Hepatocyte (in vitro differentiated cells): ENCODE measurements around the gene STARD7. TPM values are rescaled to one million over a fixed set of nuclear protein-coding genes. Genes with fewer than 3 reads are reported as not detected.

Experiments used
- DNase-seq: peaks from one replicate; pipeline ENCODE4 v3.0.0-alpha.2; 2016; ENCODE audit warnings: low spot score
- H2AFZ ChIP-seq: fragments of 200-600 bp; sonication (generic); 2 replicates; pipeline ENCODE4 v1.6.0; 2016; ENCODE audit warnings: antibody characterized with exemption, mild to moderate bottlenecking
- H3K27ac ChIP-seq: fragments of 200-600 bp; sonication (generic); 2 replicates; pipeline ENCODE4 v1.5.1; 2016; ENCODE audit warnings: mild to moderate bottlenecking
- H3K27me3 ChIP-seq: fragments of 200-600 bp; sonication (generic); 2 replicates; pipeline ENCODE4 v1.6.1; 2016
- H3K36me3 ChIP-seq: fragments of 200-600 bp; sonication (generic); replicated peaks from 2 replicates; pipeline ENCODE4 v1.5.1; 2016; ENCODE audit warnings: low read depth; ENCODE audit not compliant: insufficient read depth
- H3K4me1 ChIP-seq: fragments of 200-600 bp; sonication (generic); 2 replicates; pipeline ENCODE4 v1.5.1; 2016; ENCODE audit warnings: mild to moderate bottlenecking, moderate library complexity; ENCODE audit not compliant: insufficient read depth
- H3K4me2 ChIP-seq: fragments of 200-600 bp; sonication (generic); 2 replicates; pipeline ENCODE4 v1.6.0; 2016
- H3K4me3 ChIP-seq: fragments of 200-600 bp; sonication (generic); 2 replicates; pipeline ENCODE4 v1.5.1; 2016; ENCODE audit warnings: mild to moderate bottlenecking
- H3K79me2 ChIP-seq: fragments of 200-600 bp; sonication (generic); 2 replicates; pipeline ENCODE4 v1.6.0; 2017; ENCODE audit warnings: mild to moderate bottlenecking
- H3K9me2 ChIP-seq: fragments of 200-600 bp; sonication (generic); replicated peaks from 2 replicates; pipeline ENCODE4 v1.6.0; 2017; ENCODE audit warnings: mild to moderate bottlenecking; ENCODE audit not compliant: insufficient read depth
- H3K9me3 ChIP-seq: fragments of 200-600 bp; sonication (generic); 2 replicates; pipeline ENCODE4 v1.5.1; 2016; ENCODE audit warnings: low read depth, mild to moderate bottlenecking
- H4K20me1 ChIP-seq: fragments of 200-600 bp; sonication (generic); 2 replicates; pipeline ENCODE4 v1.6.0; 2016; ENCODE audit warnings: mild to moderate bottlenecking; ENCODE audit not compliant: insufficient read depth, poor library complexity, severe bottlenecking
- CTCF ChIP-seq: fragments of 200-600 bp; sonication (generic); IDR thresholded peaks from 2 replicates; pipeline ENCODE4 v1.5.1; 2016; ENCODE audit warnings: antibody characterized with exemption, mild to moderate bottlenecking; ENCODE audit not compliant: poor library complexity
- EZH2 ChIP-seq: fragments of 200-600 bp; sonication (generic); IDR thresholded peaks from 2 replicates; pipeline ENCODE4 v1.6.1; 2016; ENCODE audit warnings: antibody characterized with exemption, mild to moderate bottlenecking, borderline replicate concordance
- EZH2phosphoT487 ChIP-seq: fragments of 200-600 bp; sonication (generic); IDR thresholded peaks from one replicate; pipeline ENCODE4 v1.6.1; 2018; ENCODE audit warnings: antibody characterized with exemption, mild to moderate bottlenecking, low read depth, moderate library complexity; ENCODE audit not compliant: unreplicated experiment, severe bottlenecking
- WGBS: methylation state at CpG from one replicate; pipeline ENCODE4 v1.1.6; 2016; ENCODE audit warnings: low lambda C conversion rate; ENCODE audit errors: missing lambda C conversion rate; 5-methylcytosine and 5-hydroxymethylcytosine counted together
- polyA plus RNA-seq: library from polyadenylated mRNA; unstranded; fragments of >200 nt; fragmentation: Nextera tagmentation; extraction: Ambion mirVana; gene quantifications from 2 replicates; pipeline ENCODE4 v1.2.1, GENCODE V29; 2016
- total RNA-seq: library from RNA; depleted of rRNA; stranded (reverse); fragments of >200 nt; gene quantifications from 2 replicates; pipeline ENCODE4 v1.2.3, GENCODE V29; 2014

The STARD7 gene
- total and polyA plus RNA-seq, 2 experiments from 2014 or later: 101 to 138 TPM

DNA sequence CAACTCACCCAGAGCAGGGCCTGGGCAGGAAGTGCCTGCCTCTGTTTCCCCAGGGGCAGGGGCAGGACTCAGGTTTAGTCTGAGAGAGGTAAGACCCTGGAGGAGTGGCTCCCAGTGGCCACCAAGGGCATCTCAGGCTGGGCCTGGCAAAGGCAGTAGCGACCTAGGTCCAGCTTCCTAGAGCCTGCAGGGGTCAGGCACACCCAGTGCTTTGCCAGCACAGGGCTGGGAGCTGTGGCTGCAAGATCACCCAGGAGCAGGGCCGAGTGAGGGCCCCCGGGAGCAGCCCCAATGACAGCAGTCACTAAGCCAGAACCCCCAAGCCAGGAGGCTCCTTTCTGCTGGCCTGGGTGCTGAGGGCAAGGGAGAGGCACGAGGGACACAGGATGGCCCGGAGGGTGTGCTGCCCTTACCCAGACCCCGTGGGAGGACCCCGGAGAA is 54.6 kb downstream of the STARD7 start:
- Histone ChIP-seq H4K20me1 (no peaks in the 10 kb centered on the region), H3K27me3 (no peaks in the 10 kb centered on the region), H3K4me3 (no peak overlapping the region), H3K4me1 (peaks cover 1% of the 10 kb centered on the region), H3K27ac (no peak overlapping the region), H3K9me3 (no peaks in the 10 kb centered on the region), H2AFZ (no peak overlapping the region), H3K9me2 (no peaks in the 10 kb centered on the region), H3K4me2 (no peak overlapping the region), H3K36me3 (no peaks in the 10 kb centered on the region), H3K79me2 (no peaks in the 10 kb centered on the region)
- DNase-seq: peak; percentile 6
- WGBS: 91% methylated on average over 7 of the region's 7 CpGs
- TF ChIP-seq CTCF: no peak
- no peak for TF ChIP-seq EZH2
- TF ChIP-seq EZH2phosphoT487: no peak

- peaks cover 8% of the 10 kb centered on the region for H3K4me1 ChIP-seq
- H3K36me3 ChIP-seq: no peaks in the 10 kb centered on the region
- no peaks in the 10 kb centered on the region for H3K79me2 ChIP-seq
- no peaks in the 10 kb centered on the region for H3K27me3 ChIP-seq
- H3K9me2 ChIP-seq: no peaks in the 10 kb centered on the region
- no peak overlapping the region for H3K4me3 ChIP-seq
- H3K9me3 ChIP-seq: no peaks in the 10 kb centered on the region
- no peak overlapping the region for H2AFZ ChIP-seq
- H4K20me1 ChIP-seq: no peaks in the 10 kb centered on the region
- no peak overlapping the region for H3K4me2 ChIP-seq
- peak; percentile 13 for DNase-seq
- TF ChIP-seq CTCF (no peak), EZH2 (no peak), EZH2phosphoT487 (no peak)
- H3K27ac ChIP-seq: no peak overlapping the region
- 95% methylated on average over 7 of the region's 7 CpGs for WGBS
Observed at GRCh38 chr2:96153291-96153713, 55.3 kb downstream of the STARD7 start.

- 73% methylated on average over 10 of the region's 13 CpGs for WGBS
- peak; percentile 5 for DNase-seq
Observed at GRCh38 chr2:96152304-96153161, 56.1 kb downstream of the STARD7 start.

GRCh38 chr2:96151595-96152303 is 56.9 kb downstream of the STARD7 start:
- H3K27ac ChIP-seq: no peak overlapping the region
- H3K27me3 ChIP-seq: no peaks in the 10 kb centered on the region
- no peak overlapping the region for H3K4me2 ChIP-seq

More at GRCh38 chr2:96152304-96153161, 56.1 kb downstream of the STARD7 start:
- H3K4me3 ChIP-seq: no peak overlapping the region
- H2AFZ ChIP-seq: no peak overlapping the region
- no peaks in the 10 kb centered on the region for H4K20me1 ChIP-seq
- no peaks in the 10 kb centered on the region for H3K9me3 ChIP-seq
- H3K79me2 ChIP-seq: no peaks in the 10 kb centered on the region
- H3K4me1 ChIP-seq: peaks cover 12% of the 10 kb centered on the region
- no peak overlapping the region for H3K27ac ChIP-seq
- H3K27me3 ChIP-seq: no peaks in the 10 kb centered on the region
- H3K4me2 ChIP-seq: no peak overlapping the region
- TF ChIP-seq EZH2: no peak
- H3K9me2 ChIP-seq: no peaks in the 10 kb centered on the region
- no peaks in the 10 kb centered on the region for H3K36me3 ChIP-seq

More at GRCh38 chr2:96151595-96152303, 56.9 kb downstream of the STARD7 start:
- H3K4me3 ChIP-seq: no peak overlapping the region
- no peaks in the 10 kb centered on the region for H3K36me3 ChIP-seq
- H3K4me1 ChIP-seq: peaks cover 15% of the 10 kb centered on the region
- H4K20me1 ChIP-seq: no peaks in the 10 kb centered on the region
- H3K9me3 ChIP-seq: no peaks in the 10 kb centered on the region
- no peak for DNase-seq
- WGBS: 89% methylated on average over 9 of the region's 9 CpGs
- H3K9me2 ChIP-seq: no peaks in the 10 kb centered on the region
- TF ChIP-seq EZH2 (no peak), CTCF (no peak), EZH2phosphoT487 (no peak)
- no peak overlapping the region for H2AFZ ChIP-seq
- H3K79me2 ChIP-seq: no peaks in the 10 kb centered on the region
